ENCODE measurements around the gene PIK3AP1.
"Not testable (repeated sequence)": the region's sequence is repeated elsewhere in the genome, so short reads cannot be mapped to it uniquely, and the experiment has no call there.

Gene PIK3AP1

GRCh38 chr10:96699613-96700012, 20.7 kb downstream of the PIK3AP1 start:
- no peak overlapping the region for H3K4me3 ChIP-seq (ENCODE audit: low read depth, low read length)
- no peak for DNase-seq (ENCODE audit: low read depth)
- in situ Hi-C loops (cut with HindIII; ENCODE audit: low sequenced_read_pairs) = no loop called here
- no peak for TF ChIP-seq CTCF (IDR thresholded peaks at IDR 0.05; ENCODE audit: low read depth, low read length, missing control alignments)

- in situ Hi-C loops (cut with HindIII; ENCODE audit: low sequenced_read_pairs); H3K4me3 ChIP-seq (ENCODE audit: low read depth, low read length); DNase-seq (ENCODE audit: low read depth): not testable (repeated sequence)
These were observed 22.0 kb downstream of the PIK3AP1 start for GRCh38 chr10:96698305-96698704.

- no peak overlapping the region for H3K4me3 ChIP-seq (ENCODE audit: low read depth, low read length)
- in situ Hi-C loops (cut with HindIII; ENCODE audit: low sequenced_read_pairs) = no loop called here
- DNase-seq (ENCODE audit: low read depth) = no peak
- TF ChIP-seq CTCF (IDR thresholded peaks at IDR 0.05; ENCODE audit: low read depth, low read length, missing control alignments) = no peak
These were observed 22.9 kb downstream of the PIK3AP1 start for GRCh38 chr10:96697438-96697837.

- DNase-seq (ENCODE audit: low read depth) = no peak
- no peak for TF ChIP-seq CTCF (IDR thresholded peaks at IDR 0.05; ENCODE audit: low read depth, low read length, missing control alignments)
- H3K4me3 ChIP-seq (ENCODE audit: low read depth, low read length) = no peak overlapping the region
- in situ Hi-C loops (cut with HindIII; ENCODE audit: low sequenced_read_pairs) = no loop called here
These were observed 23.4 kb downstream of the PIK3AP1 start for GRCh38 chr10:96696845-96697425.

- TF ChIP-seq CTCF (IDR thresholded peaks at IDR 0.05; ENCODE audit: low read depth, low read length, missing control alignments) = no peak
- in situ Hi-C loops (cut with HindIII; ENCODE audit: low sequenced_read_pairs) = no loop called here
- DNase-seq (ENCODE audit: low read depth) = no peak
- H3K4me3 ChIP-seq (ENCODE audit: low read depth, low read length) = no peak overlapping the region
These were observed 24.2 kb downstream of the PIK3AP1 start for GRCh38 chr10:96695975-96696634.

GRCh38 chr10:96695366-96695765, 24.9 kb downstream of the PIK3AP1 start:
- no peak for TF ChIP-seq CTCF (IDR thresholded peaks at IDR 0.05; ENCODE audit: low read depth, low read length, missing control alignments)
- in situ Hi-C loops (cut with HindIII; ENCODE audit: low sequenced_read_pairs) = no loop called here
- no peak for DNase-seq (ENCODE audit: low read depth)
- no peak overlapping the region for H3K4me3 ChIP-seq (ENCODE audit: low read depth, low read length)

- no peak for DNase-seq (ENCODE audit: low read depth)
- in situ Hi-C loops (cut with HindIII; ENCODE audit: low sequenced_read_pairs) = no loop called here
- no peak for TF ChIP-seq CTCF (IDR thresholded peaks at IDR 0.05; ENCODE audit: low read depth, low read length, missing control alignments)
- no peak overlapping the region for H3K4me3 ChIP-seq (ENCODE audit: low read depth, low read length)
These were observed 26.9 kb downstream of the PIK3AP1 start for GRCh38 chr10:96693431-96693830.

Data from astrocyte of the cerebellum (primary cell).